ENCODE results near the gene LRRN2.

- TF ChIP-seq CTCF (IDR thresholded peaks at IDR 0.05) (no peak), EP300 (IDR thresholded peaks at IDR 0.05) (no peak), POLR2A (IDR thresholded peaks at IDR 0.05) (no peak)
Observed at GRCh38 chr1:204663644-204664383, 21.7 kb downstream of the LRRN2 start.

Data from sigmoid colon (tissue), 4 donors.